HepG2 (cell line): ENCODE data around the gene TP73. TPM values are rescaled to one million over a fixed set of nuclear protein-coding genes. Genes with fewer than 3 reads are reported as not detected.

Experiments used
- CC2D1A ChIP-seq: sonication (generic); formaldehyde crosslinking; IDR thresholded peaks from 2 replicates; pipeline ENCODE4 v1.8.1; 2023; ENCODE audit warnings: mild to moderate bottlenecking, missing genetic modification reagents
- KDM5A ChIP-seq: fragments of 200-600 bp; sonication (generic); IDR thresholded peaks from 2 replicates; pipeline ENCODE4 v1.7.0; 2018; ENCODE audit warnings: antibody characterized with exemption, mild to moderate bottlenecking, low read length, borderline replicate concordance
- KLF12 ChIP-seq: sonication (generic); formaldehyde crosslinking; IDR thresholded peaks from 2 replicates; pipeline ENCODE4 v1.4.0; 2020; ENCODE audit warnings: missing genetic modification reagents, borderline replicate concordance
- MAF1 ChIP-seq: sonication (generic); formaldehyde crosslinking; IDR thresholded peaks from 2 replicates; pipeline ENCODE4 v1.5.0; 2020; ENCODE audit warnings: missing genetic modification reagents, borderline replicate concordance
- MYNN ChIP-seq: sonication (generic); formaldehyde crosslinking; IDR thresholded peaks from 2 replicates; pipeline ENCODE4 v1.4.0; 2020; ENCODE audit warnings: mild to moderate bottlenecking, low read depth, missing genetic modification reagents
- RBAK ChIP-seq: sonication (generic); formaldehyde crosslinking; IDR thresholded peaks from 2 replicates; pipeline ENCODE4 v1.5.1; 2020; ENCODE audit warnings: mild to moderate bottlenecking, missing genetic modification reagents
- SATB2 ChIP-seq: sonication (generic); formaldehyde crosslinking; IDR thresholded peaks from 2 replicates; pipeline ENCODE4 v1.5.0; 2020; ENCODE audit warnings: missing genetic modification reagents
- SOX6 ChIP-seq, 2 experiments: fragments of 450-650 bp in 1 of 2; sonication (generic) in 1 of 2; formaldehyde crosslinking in 1 of 2; IDR thresholded peaks; 2 replicates each; pipeline versions ENCODE4 v1.4.0 to v1.6.1; 2017 to 2020; ENCODE audit warnings: antibody characterized with exemption in 1 of 2, mild to moderate bottlenecking in 1 of 2, missing genetic modification reagents in 1 of 2
- ZFP62 ChIP-seq: sonication (generic); formaldehyde crosslinking; IDR thresholded peaks from 2 replicates; pipeline ENCODE4 v1.4.0; 2020; ENCODE audit warnings: missing genetic modification reagents
- ZNF570 ChIP-seq: sonication (generic); formaldehyde crosslinking; IDR thresholded peaks from 2 replicates; pipeline ENCODE4 v1.4.0; 2020; ENCODE audit warnings: mild to moderate bottlenecking, missing genetic modification reagents, borderline replicate concordance
- ZNF747 ChIP-seq: sonication (generic); formaldehyde crosslinking; IDR thresholded peaks from 2 replicates; pipeline ENCODE4 v1.8.1; 2023; ENCODE audit warnings: missing genetic modification reagents, mild to moderate bottlenecking, borderline replicate concordance
- ZNF761 ChIP-seq: sonication (generic); formaldehyde crosslinking; conservative IDR thresholded peaks from 2 replicates; pipeline ENCODE4 v1.4.0; 2020; ENCODE audit warnings: mild to moderate bottlenecking, missing genetic modification reagents
- ZSCAN30 ChIP-seq: sonication (generic); formaldehyde crosslinking; IDR thresholded peaks from 2 replicates; pipeline ENCODE4 v1.5.0; 2020; ENCODE audit warnings: mild to moderate bottlenecking, missing genetic modification reagents
- polyA plus RNA-seq, 8 experiments: library from polyadenylated mRNA; depleted of rRNA in 3 of 8; stranded (reverse) in 7 of 8; unstranded in 1 of 8; fragments of >200 nt; fragmentation: Illumina TruSeq in 4 of 8; extraction: Trizol in 4 of 8; gene quantifications; 2 replicates each; pipeline versions ENCODE4 v1.2.1 to v1.2.3, GENCODE V29; 2011 to 2016; ENCODE audit warnings: low read depth in 4 of 8, missing spikeins in 1 of 8, mixed read lengths in 1 of 8; ENCODE audit not compliant: insufficient read depth in 1 of 8
- total RNA-seq, 5 experiments: library from RNA; depleted of rRNA; stranded (reverse); fragments of >200 nt; fragmentation: Illumina TruSeq; extraction: Trizol; gene quantifications; 2 replicates each; pipeline ENCODE4 v1.2.3, GENCODE V29; 2016; ENCODE audit warnings: low read depth in 1 of 5
- TF ChIP-seq, protein P1 (sequence below): sonication (generic); formaldehyde crosslinking; IDR thresholded peaks from 2 replicates; pipeline ENCODE4 v1.9.0; 2021; ENCODE audit warnings: missing genetic modification reagents, borderline replicate concordance
- TF ChIP-seq, protein P2 (sequence below): sonication (generic); formaldehyde crosslinking; IDR thresholded peaks from 2 replicates; pipeline ENCODE4 v1.4.0; 2020; ENCODE audit warnings: mild to moderate bottlenecking, missing genetic modification reagents
- TF ChIP-seq, protein P3 (sequence below): sonication (generic); formaldehyde crosslinking; IDR thresholded peaks from 2 replicates; pipeline ENCODE4 v1.4.0; 2020; ENCODE audit warnings: missing genetic modification reagents, borderline replicate concordance
- TF ChIP-seq, protein P4 (sequence below): sonication (generic); formaldehyde crosslinking; IDR thresholded peaks from 2 replicates; pipeline ENCODE4 v1.5.0; 2020; ENCODE audit warnings: mild to moderate bottlenecking, missing genetic modification reagents
- TF ChIP-seq, protein P5 (sequence below): IDR thresholded peaks from 2 replicates; pipeline ENCODE4 v1.6.1; 2016; ENCODE audit warnings: control low read depth

TP73 gene
- total and polyA plus RNA-seq, 2 of the 13 experiments (the other 11 are each of a cell fraction or from before 2014, with no cell fraction given): 0.49 to 1.1 TPM

DNA sequence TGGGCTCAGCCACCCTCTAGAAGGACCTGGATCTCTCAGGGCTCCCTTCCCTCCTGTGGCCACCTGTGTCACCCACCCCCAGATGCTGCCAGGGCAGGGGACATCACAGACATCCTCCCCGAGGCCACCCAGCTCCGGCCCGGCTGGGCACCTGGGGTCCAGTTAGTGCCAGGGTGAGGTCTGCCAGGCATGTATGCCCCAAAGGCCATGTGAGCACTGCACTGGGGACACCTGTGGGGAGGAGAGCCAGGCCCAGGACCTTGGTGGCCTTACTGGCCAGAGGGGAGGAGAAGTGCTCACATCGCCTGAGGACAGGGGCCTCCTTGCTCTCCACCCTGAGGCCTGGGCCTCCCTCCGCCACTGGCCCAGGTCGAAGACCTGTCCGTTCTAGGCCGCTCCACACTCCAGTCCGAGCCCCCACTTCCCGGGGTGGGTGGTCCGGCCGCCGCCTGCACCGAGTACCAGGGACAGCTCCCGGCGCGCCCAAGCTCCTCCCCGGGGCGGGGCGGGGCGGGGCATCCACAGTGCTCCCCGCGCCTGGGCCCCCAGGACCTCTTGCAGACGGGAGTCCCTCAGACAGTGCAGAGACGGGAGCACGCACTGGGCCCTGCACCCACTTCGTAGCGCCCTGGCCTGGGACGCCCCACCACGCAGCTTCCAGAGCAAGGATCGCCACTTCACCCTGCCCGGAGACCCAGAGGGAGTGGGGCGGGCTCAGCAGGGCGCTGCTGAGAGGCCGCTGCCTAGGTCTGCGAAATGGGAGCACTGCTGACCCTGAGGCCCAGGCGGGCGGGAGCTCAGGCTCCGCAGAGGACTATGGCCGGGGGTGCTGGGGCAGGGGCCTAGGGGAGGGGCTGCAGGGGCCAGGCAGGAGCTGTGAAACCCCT is 65.6 kb downstream of the TP73 start (continued):
- no peak for TF ChIP-seq RBAK (CRISPR knock-in tag)
- TF ChIP-seq, protein P1, sequence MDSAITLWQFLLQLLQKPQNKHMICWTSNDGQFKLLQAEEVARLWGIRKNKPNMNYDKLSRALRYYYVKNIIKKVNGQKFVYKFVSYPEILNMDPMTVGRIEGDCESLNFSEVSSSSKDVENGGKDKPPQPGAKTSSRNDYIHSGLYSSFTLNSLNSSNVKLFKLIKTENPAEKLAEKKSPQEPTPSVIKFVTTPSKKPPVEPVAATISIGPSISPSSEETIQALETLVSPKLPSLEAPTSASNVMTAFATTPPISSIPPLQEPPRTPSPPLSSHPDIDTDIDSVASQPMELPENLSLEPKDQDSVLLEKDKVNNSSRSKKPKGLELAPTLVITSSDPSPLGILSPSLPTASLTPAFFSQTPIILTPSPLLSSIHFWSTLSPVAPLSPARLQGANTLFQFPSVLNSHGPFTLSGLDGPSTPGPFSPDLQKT (CRISPR knock-in tag): no peak
- TF ChIP-seq, protein P2, sequence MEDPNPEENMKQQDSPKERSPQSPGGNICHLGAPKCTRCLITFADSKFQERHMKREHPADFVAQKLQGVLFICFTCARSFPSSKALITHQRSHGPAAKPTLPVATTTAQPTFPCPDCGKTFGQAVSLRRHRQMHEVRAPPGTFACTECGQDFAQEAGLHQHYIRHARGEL (CRISPR knock-in tag): no peak
- no peak for TF ChIP-seq ZFP62 (CRISPR knock-in tag)
- TF ChIP-seq ZNF570: no peak
- no peak for TF ChIP-seq SATB2 (CRISPR knock-in tag)
- TF ChIP-seq, protein P3, sequence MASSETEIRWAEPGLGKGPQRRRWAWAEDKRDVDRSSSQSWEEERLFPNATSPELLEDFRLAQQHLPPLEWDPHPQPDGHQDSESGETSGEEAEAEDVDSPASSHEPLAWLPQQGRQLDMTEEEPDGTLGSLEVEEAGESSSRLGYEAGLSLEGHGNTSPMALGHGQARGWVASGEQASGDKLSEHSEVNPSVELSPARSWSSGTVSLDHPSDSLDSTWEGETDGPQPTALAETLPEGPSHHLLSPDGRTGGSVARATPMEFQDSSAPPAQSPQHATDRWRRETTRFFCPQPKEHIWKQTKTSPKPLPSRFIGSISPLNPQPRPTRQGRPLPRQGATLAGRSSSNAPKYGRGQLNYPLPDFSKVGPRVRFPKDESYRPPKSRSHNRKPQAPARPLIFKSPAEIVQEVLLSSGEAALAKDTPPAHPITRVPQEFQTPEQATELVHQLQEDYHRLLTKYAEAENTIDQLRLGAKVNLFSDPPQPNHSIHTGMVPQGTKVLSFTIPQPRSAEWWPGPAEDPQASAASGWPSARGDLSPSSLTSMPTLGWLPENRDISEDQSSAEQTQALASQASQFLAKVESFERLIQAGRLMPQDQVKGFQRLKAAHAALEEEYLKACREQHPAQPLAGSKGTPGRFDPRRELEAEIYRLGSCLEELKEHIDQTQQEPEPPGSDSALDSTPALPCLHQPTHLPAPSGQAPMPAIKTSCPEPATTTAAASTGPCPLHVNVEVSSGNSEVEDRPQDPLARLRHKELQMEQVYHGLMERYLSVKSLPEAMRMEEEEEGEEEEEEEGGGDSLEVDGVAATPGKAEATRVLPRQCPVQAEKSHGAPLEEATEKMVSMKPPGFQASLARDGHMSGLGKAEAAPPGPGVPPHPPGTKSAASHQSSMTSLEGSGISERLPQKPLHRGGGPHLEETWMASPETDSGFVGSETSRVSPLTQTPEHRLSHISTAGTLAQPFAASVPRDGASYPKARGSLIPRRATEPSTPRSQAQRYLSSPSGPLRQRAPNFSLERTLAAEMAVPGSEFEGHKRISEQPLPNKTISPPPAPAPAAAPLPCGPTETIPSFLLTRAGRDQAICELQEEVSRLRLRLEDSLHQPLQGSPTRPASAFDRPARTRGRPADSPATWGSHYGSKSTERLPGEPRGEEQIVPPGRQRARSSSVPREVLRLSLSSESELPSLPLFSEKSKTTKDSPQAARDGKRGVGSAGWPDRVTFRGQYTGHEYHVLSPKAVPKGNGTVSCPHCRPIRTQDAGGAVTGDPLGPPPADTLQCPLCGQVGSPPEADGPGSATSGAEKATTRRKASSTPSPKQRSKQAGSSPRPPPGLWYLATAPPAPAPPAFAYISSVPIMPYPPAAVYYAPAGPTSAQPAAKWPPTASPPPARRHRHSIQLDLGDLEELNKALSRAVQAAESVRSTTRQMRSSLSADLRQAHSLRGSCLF (CRISPR knock-in tag): no peak
- TF ChIP-seq KLF12: no peak
- TF ChIP-seq KDM5A: no peak
- no peak for TF ChIP-seq SOX6 (IDR thresholded peaks at IDR 0.05)
- no peak for TF ChIP-seq SOX6 (CRISPR knock-in tag; IDR thresholded peaks at IDR 0.05)
- no peak for TF ChIP-seq ZNF761
- no peak for TF ChIP-seq CC2D1A
- no peak for TF ChIP-seq MYNN (CRISPR knock-in tag)
- TF ChIP-seq ZNF747 (CRISPR knock-in tag): no peak
- TF ChIP-seq, protein P4, sequence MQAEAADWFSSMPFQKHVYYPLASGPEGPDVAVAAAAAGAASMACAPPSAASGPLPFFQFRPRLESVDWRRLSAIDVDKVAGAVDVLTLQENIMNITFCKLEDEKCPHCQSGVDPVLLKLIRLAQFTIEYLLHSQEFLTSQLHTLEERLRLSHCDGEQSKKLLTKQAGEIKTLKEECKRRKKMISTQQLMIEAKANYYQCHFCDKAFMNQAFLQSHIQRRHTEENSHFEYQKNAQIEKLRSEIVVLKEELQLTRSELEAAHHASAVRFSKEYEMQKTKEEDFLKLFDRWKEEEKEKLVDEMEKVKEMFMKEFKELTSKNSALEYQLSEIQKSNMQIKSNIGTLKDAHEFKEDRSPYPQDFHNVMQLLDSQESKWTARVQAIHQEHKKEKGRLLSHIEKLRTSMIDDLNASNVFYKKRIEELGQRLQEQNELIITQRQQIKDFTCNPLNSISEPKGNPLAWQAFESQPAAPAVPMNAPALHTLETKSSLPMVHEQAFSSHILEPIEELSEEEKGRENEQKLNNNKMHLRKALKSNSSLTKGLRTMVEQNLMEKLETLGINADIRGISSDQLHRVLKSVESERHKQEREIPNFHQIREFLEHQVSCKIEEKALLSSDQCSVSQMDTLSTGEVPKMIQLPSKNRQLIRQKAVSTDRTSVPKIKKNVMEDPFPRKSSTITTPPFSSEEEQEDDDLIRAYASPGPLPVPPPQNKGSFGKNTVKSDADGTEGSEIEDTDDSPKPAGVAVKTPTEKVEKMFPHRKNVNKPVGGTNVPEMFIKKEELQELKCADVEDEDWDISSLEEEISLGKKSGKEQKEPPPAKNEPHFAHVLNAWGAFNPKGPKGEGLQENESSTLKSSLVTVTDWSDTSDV: no peak
- no peak for TF ChIP-seq MAF1 (CRISPR knock-in tag)
- no peak for TF ChIP-seq ZSCAN30
- TF ChIP-seq, protein P5, sequence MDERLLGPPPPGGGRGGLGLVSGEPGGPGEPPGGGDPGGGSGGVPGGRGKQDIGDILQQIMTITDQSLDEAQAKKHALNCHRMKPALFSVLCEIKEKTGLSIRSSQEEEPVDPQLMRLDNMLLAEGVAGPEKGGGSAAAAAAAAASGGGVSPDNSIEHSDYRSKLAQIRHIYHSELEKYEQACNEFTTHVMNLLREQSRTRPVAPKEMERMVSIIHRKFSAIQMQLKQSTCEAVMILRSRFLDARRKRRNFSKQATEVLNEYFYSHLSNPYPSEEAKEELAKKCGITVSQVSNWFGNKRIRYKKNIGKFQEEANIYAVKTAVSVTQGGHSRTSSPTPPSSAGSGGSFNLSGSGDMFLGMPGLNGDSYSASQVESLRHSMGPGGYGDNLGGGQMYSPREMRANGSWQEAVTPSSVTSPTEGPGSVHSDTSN (CRISPR knock-in tag): no peak
